ENCODE results near the gene LRRC63. TPM values are rescaled to one million over a fixed set of nuclear protein-coding genes. Genes with fewer than 3 reads are reported as not detected.

The LRRC63 gene
- total RNA-seq, 3 donors from 2014 or later (not counting 1 experiment from before 2014, with no cell fraction given): 0.32 to 0.95 (median 0.40) TPM

DNA sequence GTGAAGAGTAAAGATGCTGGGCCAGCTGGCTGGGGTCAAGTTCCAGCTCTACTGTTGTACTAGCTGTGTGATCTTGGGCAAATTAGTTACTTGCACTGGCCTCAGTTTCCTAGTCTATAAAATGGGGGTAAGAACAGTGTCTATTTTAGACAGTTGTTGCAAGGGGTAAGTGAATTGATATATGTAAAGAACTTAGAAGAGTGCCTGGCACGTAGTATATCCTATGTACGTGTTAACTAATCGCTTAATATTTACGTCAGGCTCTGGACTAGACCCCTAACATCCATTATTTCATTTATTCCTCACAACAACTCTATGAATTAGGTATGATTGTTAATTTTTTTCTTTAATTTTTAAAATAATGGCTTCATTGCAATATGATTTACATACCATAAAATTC is 26.1 kb upstream of the LRRC63 start:
- no peaks in the 10 kb centered on the region for H3K27me3 ChIP-seq (ENCODE audit: control insufficient read depth, insufficient read depth, low read length)
- DNase-seq (no peak), ATAC-seq (no peak)
- no peaks in the 10 kb centered on the region for H3K27me3 Mint-ChIP-seq (ENCODE audit: low read depth in 2 of 2)
- H3K9me3 Mint-ChIP-seq: no peaks in the 10 kb centered on the region
- no peaks in the 10 kb centered on the region for H3K36me3 Mint-ChIP-seq
- no peak overlapping the region for H3K4me3 Mint-ChIP-seq
- no peaks in the 10 kb centered on the region for H3K9me3 ChIP-seq (ENCODE audit: control insufficient read depth, insufficient read depth, low read length)
- H3K4me3 ChIP-seq (ENCODE audit: low read length): no peak overlapping the region
- TF ChIP-seq CTCF (IDR thresholded peaks at IDR 0.05): no peak
- no CpG with 5 or more reads among the region's 4 CpGs for WGBS (ENCODE audit: insufficient coverage)
- H3K27ac Mint-ChIP-seq: peak overlapping the region; percentile 84 to 96
- peaks cover 32% of the 10 kb centered on the region for H3K4me1 ChIP-seq (ENCODE audit: control insufficient read depth, insufficient read depth, low read length)
- peaks cover 36 to 49% of the 10 kb centered on the region in 2 donors for H3K4me1 Mint-ChIP-seq
- intact Hi-C loops (cut with micrococcal nuclease): loop anchor here (2.0 kb wide), 1 partner anchor 25 kb away; the partner anchor contains the start of gene LRRC63
- H3K36me3 ChIP-seq (ENCODE audit: control insufficient read depth, insufficient read depth, low read length): no peaks in the 10 kb centered on the region
- peak overlapping the region; percentile 76 for H3K27ac ChIP-seq (ENCODE audit: low read length)

DNA sequence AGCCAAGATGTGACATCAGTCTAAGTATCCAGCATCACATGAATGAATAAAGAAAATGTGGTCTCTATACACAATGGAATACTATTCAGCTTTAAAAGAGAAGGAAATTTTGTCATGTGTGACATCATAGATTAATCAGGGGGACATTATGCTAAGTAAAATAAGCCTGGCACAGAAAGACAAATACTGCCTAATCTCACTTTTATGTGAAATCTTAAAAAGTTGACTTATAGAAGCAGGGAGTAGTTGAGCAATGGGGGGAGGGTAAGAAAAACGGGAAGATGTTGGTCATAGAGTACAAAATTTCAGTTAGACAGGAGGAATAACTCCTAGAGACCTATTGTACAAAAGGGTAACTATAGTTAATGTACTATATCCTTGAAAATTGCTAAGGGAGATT is 19.3 kb upstream of the LRRC63 start:
- WGBS (ENCODE audit: insufficient coverage): 0% methylated on average over 1 of the region's 1 CpG
- DNase-seq: no peak
- ATAC-seq: no peak
- intact Hi-C loops (cut with micrococcal nuclease): no loop called here
- Mint-ChIP-seq H3K4me3 (no peak overlapping the region), H3K27ac (no peak overlapping the region), H3K27me3 (ENCODE audit: low read depth in 2 of 2) (peaks cover 0 to 4% of the 10 kb centered on the region in 2 donors), H3K36me3 (no peaks in the 10 kb centered on the region), H3K4me1 (peaks cover 0 to 6% of the 10 kb centered on the region in 2 donors), H3K9me3 (no peaks in the 10 kb centered on the region)
- TF ChIP-seq CTCF (IDR thresholded peaks at IDR 0.05): no peak
- H3K27ac ChIP-seq (ENCODE audit: low read length): no peak overlapping the region
- no peaks in the 10 kb centered on the region for H3K9me3 ChIP-seq (ENCODE audit: control insufficient read depth, insufficient read depth, low read length)
- no peaks in the 10 kb centered on the region for H3K4me1 ChIP-seq (ENCODE audit: control insufficient read depth, insufficient read depth, low read length)
- no peak overlapping the region for H3K4me3 ChIP-seq (ENCODE audit: low read length)
- no peaks in the 10 kb centered on the region for H3K27me3 ChIP-seq (ENCODE audit: control insufficient read depth, insufficient read depth, low read length)
- no peaks in the 10 kb centered on the region for H3K36me3 ChIP-seq (ENCODE audit: control insufficient read depth, insufficient read depth, low read length)

DNA sequence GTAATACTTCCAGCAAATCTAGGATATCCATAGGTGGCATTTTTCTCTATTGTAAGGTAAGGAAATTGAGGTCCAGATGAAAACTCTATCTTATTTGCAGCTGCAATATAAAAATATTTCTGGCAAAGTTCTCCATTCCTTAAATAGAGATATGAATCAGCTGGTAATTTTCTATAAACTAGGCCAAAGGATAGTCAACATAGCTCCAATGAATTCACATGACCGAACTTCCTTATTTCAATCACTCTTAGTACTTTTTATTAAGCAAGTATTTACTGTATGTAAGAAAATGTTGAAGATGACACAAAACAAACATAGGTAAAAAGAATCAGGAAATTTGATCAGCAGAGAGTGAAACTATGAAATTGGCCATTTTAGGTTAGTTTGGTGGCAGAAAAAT is 16.7 kb upstream of the LRRC63 start:
- no peaks in the 10 kb centered on the region for H3K36me3 ChIP-seq (ENCODE audit: control insufficient read depth, insufficient read depth, low read length)
- Mint-ChIP-seq H3K4me3 (no peak overlapping the region), H3K27ac (no peak overlapping the region), H3K4me1 (peaks cover 5 to 6% of the 10 kb centered on the region in 2 donors), H3K27me3 (ENCODE audit: low read depth in 2 of 2) (peaks cover 0 to 4% of the 10 kb centered on the region in 2 donors), H3K9me3 (no peaks in the 10 kb centered on the region), H3K36me3 (no peaks in the 10 kb centered on the region)
- H3K4me1 ChIP-seq (ENCODE audit: control insufficient read depth, insufficient read depth, low read length): no peaks in the 10 kb centered on the region
- no CpG with 5 or more reads among the region's 1 CpG for WGBS (ENCODE audit: insufficient coverage)
- no peak overlapping the region for H3K27ac ChIP-seq (ENCODE audit: low read length)
- ATAC-seq: no peak
- no peak for TF ChIP-seq CTCF (IDR thresholded peaks at IDR 0.05)
- H3K9me3 ChIP-seq (ENCODE audit: control insufficient read depth, insufficient read depth, low read length): no peaks in the 10 kb centered on the region
- H3K27me3 ChIP-seq (ENCODE audit: control insufficient read depth, insufficient read depth, low read length): no peaks in the 10 kb centered on the region
- no peak for DNase-seq
- H3K4me3 ChIP-seq (ENCODE audit: low read length): no peak overlapping the region
- intact Hi-C loops (cut with micrococcal nuclease): no loop called here

Measured in natural killer cell (primary cell).